IMR-90 (cell line): ENCODE data around the gene CNIH2. TPM values are rescaled to one million over a fixed set of nuclear protein-coding genes. Genes with fewer than 3 reads are reported as not detected.

Source experiments
- ATAC-seq: fragments of 200-7000 bp; cut with Tn5 transposase; 2 replicates; pipeline ENCODE4 v1.9.1; 2020; ENCODE audit warnings: low read depth, mild to moderate bottlenecking, moderate library complexity
- BruUV-seq: library from RNA; stranded (reverse); fragments of 400-500 nt; replicated peaks from 2 replicates; lab custom pipeline; 2021; lab: Mats Ljungman, UMichigan
- CTCF ChIA-PET: fragments of 300-600 bp; formaldehyde crosslinking; extraction: SDS; loops from one replicate; lab custom pipeline; 2021; ENCODE audit warnings: antibody characterized with exemption; lab: Yijun Ruan, JAX
- POLR2A ChIA-PET: fragments of 300-600 bp; sonication (Branson Sonifier 250); formaldehyde crosslinking; loops from one replicate; lab custom pipeline; 2022; ENCODE audit warnings: antibody characterized with exemption; ENCODE audit not compliant: unreplicated experiment; lab: Charles Lee
- DNase-seq: peaks from one replicate; pipeline ENCODE4 v3.0.0; 2013
- H2AFZ ChIP-seq: replicated peaks from 2 replicates; pipeline ENCODE3; 2013; ENCODE audit warnings: low read length, mild to moderate bottlenecking; ENCODE audit not compliant: poor library complexity
- H2AK5ac ChIP-seq: 2 replicates; pipeline ENCODE4 v1.6.1; 2013; ENCODE audit warnings: low read depth, low read length, inconsistent platforms
- H2AK9ac ChIP-seq: replicated peaks from 2 replicates; pipeline ENCODE3; 2013; ENCODE audit warnings: mild to moderate bottlenecking, low read depth, low read length, moderate library complexity; ENCODE audit not compliant: poor library complexity
- H2BK120ac ChIP-seq: 2 replicates; pipeline ENCODE4 v1.6.1; 2013; ENCODE audit warnings: low read depth, low read length, inconsistent platforms
- H2BK15ac ChIP-seq: 3 replicates; pipeline ENCODE4 v1.6.1; 2013; ENCODE audit warnings: low read depth, low read length, inconsistent platforms
- H2BK20ac ChIP-seq: 2 replicates; pipeline ENCODE4 v1.6.1; 2013; ENCODE audit warnings: low read depth, mild to moderate bottlenecking, inconsistent platforms, low read length, moderate library complexity
- H2BK5ac ChIP-seq: 2 replicates; pipeline ENCODE4 v1.6.1; 2013; ENCODE audit warnings: mild to moderate bottlenecking, low read depth, low read length, inconsistent platforms; ENCODE audit not compliant: poor library complexity, severe bottlenecking
- H3K14ac ChIP-seq: replicated peaks from 2 replicates; pipeline ENCODE4 v1.6.1; 2013; ENCODE audit warnings: low read depth, low read length, inconsistent platforms
- H3K18ac ChIP-seq: 2 replicates; pipeline ENCODE4 v1.6.1; 2013; ENCODE audit warnings: low read depth, low read length, control low read depth
- H3K23ac ChIP-seq: 2 replicates; pipeline ENCODE4 v1.6.1; 2013; ENCODE audit warnings: low read depth, low read length, inconsistent platforms
- H3K27ac ChIP-seq: 2 replicates; pipeline ENCODE4 v1.5.1; 2013; ENCODE audit warnings: mild to moderate bottlenecking, control low read depth, low read length; ENCODE audit not compliant: insufficient read depth
- H3K27me3 ChIP-seq: 2 replicates; pipeline ENCODE4 v1.6.1; 2013; ENCODE audit warnings: low read length; ENCODE audit not compliant: control insufficient read depth, insufficient read depth
- H3K36me3 ChIP-seq: 2 replicates; pipeline ENCODE4 v1.6.1; 2013; ENCODE audit warnings: low read length, mixed read lengths; ENCODE audit not compliant: control insufficient read depth, insufficient read depth
- H3K4ac ChIP-seq: 2 replicates; pipeline ENCODE4 v1.6.1; 2013; ENCODE audit warnings: low read depth, low read length, inconsistent platforms
- H3K4me1 ChIP-seq: 2 replicates; pipeline ENCODE4 v1.6.1; 2013; ENCODE audit warnings: low read length, mixed read lengths; ENCODE audit not compliant: control insufficient read depth, insufficient read depth
- H3K4me2 ChIP-seq: 2 replicates; pipeline ENCODE4 v1.6.1; 2013; ENCODE audit warnings: low read depth, mild to moderate bottlenecking, control low read depth, low read length, moderate library complexity
- H3K4me3 ChIP-seq: 2 replicates; pipeline ENCODE4 v1.5.1; 2013; ENCODE audit warnings: low read depth, mild to moderate bottlenecking, control low read depth, low read length, moderate library complexity; ENCODE audit not compliant: insufficient read depth
- H3K56ac ChIP-seq: 2 replicates; pipeline ENCODE4 v1.6.1; 2013; ENCODE audit warnings: low read length, inconsistent platforms; ENCODE audit not compliant: insufficient read depth; ENCODE audit errors: extremely low read depth
- H3K79me1 ChIP-seq, 2 experiments: 2 replicates each; pipeline ENCODE4 v1.6.1; 2013; ENCODE audit warnings: low read length in 2 of 2, inconsistent platforms in 1 of 2, low read depth in 1 of 2
- H3K9ac ChIP-seq: 2 replicates; pipeline ENCODE4 v1.6.1; 2013; ENCODE audit warnings: low read depth, low read length, control low read depth
- H3K9me1 ChIP-seq: 2 replicates; pipeline ENCODE4 v1.6.1; 2013; ENCODE audit warnings: low read length, inconsistent platforms; ENCODE audit not compliant: insufficient read depth
- H3K9me3 ChIP-seq: 2 replicates; pipeline ENCODE4 v1.6.1; 2013; ENCODE audit warnings: low read length; ENCODE audit not compliant: control insufficient read depth, insufficient read depth
- H4K20me1 ChIP-seq: 2 replicates; pipeline ENCODE4 v1.6.1; 2013; ENCODE audit warnings: low read length, inconsistent platforms; ENCODE audit not compliant: insufficient read depth
- H4K5ac ChIP-seq: 2 replicates; pipeline ENCODE4 v1.6.1; 2013; ENCODE audit warnings: mild to moderate bottlenecking, low read depth, low read length, control low read depth
- H4K8ac ChIP-seq, 2 experiments: 2 replicates each; pipeline ENCODE4 v1.6.1; 2013; ENCODE audit warnings: low read depth in 2 of 2, low read length in 2 of 2, control low read depth in 1 of 2, inconsistent platforms in 1 of 2
- H4K91ac ChIP-seq: 2 replicates; pipeline ENCODE4 v1.6.1; 2013; ENCODE audit warnings: low read depth, low read length, inconsistent platforms; ENCODE audit not compliant: insufficient read depth
- BHLHE40 ChIP-seq: fragments of 150-350 bp; IDR thresholded peaks from 2 replicates; pipeline ENCODE4 v1.6.1; 2016; ENCODE audit warnings: mild to moderate bottlenecking, low read depth, low read length
- CEBPB ChIP-seq: IDR thresholded peaks from 2 replicates; pipeline ENCODE4 v1.6.1; 2012; ENCODE audit warnings: low read depth, low read length, improper control_type of control experiment
- CHD1 ChIP-seq: IDR thresholded peaks from 2 replicates; pipeline ENCODE4 v1.6.1; 2012; ENCODE audit warnings: low read depth, low read length, improper control_type of control experiment
- FOS ChIP-seq: fragments of 150-350 bp; IDR thresholded peaks from 2 replicates; pipeline ENCODE4 v1.6.1; 2016; ENCODE audit warnings: low read depth, low read length
- MAFK ChIP-seq: IDR thresholded peaks from 2 replicates; pipeline ENCODE4 v1.6.1; 2012; ENCODE audit warnings: low read depth, low read length, improper control_type of control experiment
- MAZ ChIP-seq: IDR thresholded peaks from 2 replicates; pipeline ENCODE4 v1.6.1; 2012; ENCODE audit warnings: low read depth, mild to moderate bottlenecking, low read length, improper control_type of control experiment, moderate library complexity, borderline replicate concordance
- MXI1 ChIP-seq: IDR thresholded peaks from 2 replicates; pipeline ENCODE4 v1.6.1; 2012; ENCODE audit warnings: low read depth, mild to moderate bottlenecking, low read length, moderate library complexity, borderline replicate concordance
- NFE2L2 ChIP-seq: fragments of 150-350 bp; IDR thresholded peaks from 2 replicates; pipeline ENCODE4 v1.6.1; 2016; ENCODE audit warnings: low read depth, mild to moderate bottlenecking, low read length
- POLR2A ChIP-seq: IDR thresholded peaks from 2 replicates; pipeline ENCODE4 v1.6.1; 2012; ENCODE audit warnings: mild to moderate bottlenecking, low read depth, low read length
- RCOR1 ChIP-seq: IDR thresholded peaks from 2 replicates; pipeline ENCODE4 v1.6.1; 2012; ENCODE audit warnings: mild to moderate bottlenecking, low read length, improper control_type of control experiment; ENCODE audit not compliant: insufficient replicate concordance
- RFX5 ChIP-seq: IDR thresholded peaks from 2 replicates; pipeline ENCODE4 v1.8.0; 2012; ENCODE audit warnings: low read depth, mild to moderate bottlenecking, low read length, moderate library complexity
- SMC3 ChIP-seq: fragments of 150-350 bp; IDR thresholded peaks from 2 replicates; pipeline ENCODE4 v1.6.1; 2016; ENCODE audit warnings: low read depth, mild to moderate bottlenecking, antibody characterized with exemption, low read length, moderate library complexity
- USF2 ChIP-seq: fragments of 150-350 bp; IDR thresholded peaks from 2 replicates; pipeline ENCODE4 v1.6.1; 2017; ENCODE audit warnings: mild to moderate bottlenecking, antibody characterized with exemption, low read length, low read depth
- WGBS, 2 experiments: methylation state at CpG; one replicate each; pipeline versions ENCODE4 v1.1.5 to v1.1.7; 2013; ENCODE audit warnings: missing lambda C conversion rate in 2 of 2; ENCODE audit not compliant: insufficient read length in 1 of 2; ENCODE audit errors: extremely low coverage in 2 of 2; 5-methylcytosine and 5-hydroxymethylcytosine counted together
- dilution Hi-C: fragments of 300-500 bp; cut with HindIII; formaldehyde crosslinking; loops from one replicate; pipeline ENCODE4 v1.14.3; 2018; ENCODE audit warnings: low sequenced_read_pairs; ENCODE audit not compliant: unreplicated experiment
- in situ Hi-C: fragments of 300-500 bp; cut with MboI; formaldehyde crosslinking; loops from 3 replicates; pipeline ENCODE4 v1.14.3; 2019; ENCODE audit warnings: low sequenced_read_pairs, inconsistent platforms, mixed read lengths
- intact Hi-C: fragments of 100-400 bp; cut with micrococcal nuclease; formaldehyde crosslinking; loops from 2 replicates; pipeline ENCODE4 v1.10.0; 2022
- polyA plus RNA-seq, 3 experiments: library from polyadenylated mRNA; depleted of rRNA; stranded (reverse); fragments of >200 nt; gene quantifications; 2 replicates each; pipeline ENCODE4 v1.2.3, GENCODE V29; 2012; ENCODE audit warnings: low replicate concordance in 1 of 3
- total RNA-seq: library from RNA; depleted of rRNA; stranded (reverse); fragments of >200 nt; gene quantifications from 2 replicates; pipeline ENCODE4 v1.2.3, GENCODE V29; 2012
- TF ChIP-seq, protein P1 (sequence below): conservative IDR thresholded peaks from 2 replicates; pipeline ENCODE4 v1.5.1; 2012; ENCODE audit warnings: mild to moderate bottlenecking, low read depth, low read length, improper control_type of control experiment
- TF ChIP-seq, protein P2 (sequence below): fragments of 150-350 bp; IDR thresholded peaks from 2 replicates; pipeline ENCODE4 v1.6.1; 2016; ENCODE audit warnings: low read depth, mild to moderate bottlenecking, low read length, moderate library complexity, borderline replicate concordance

Gene CNIH2
- total and polyA plus RNA-seq, 2 of the 4 experiments (the other 2 are of a cell fraction), result 0.54 to 3.4 TPM

- in situ Hi-C loops, result no loop called here
- TF ChIP-seq SMC3 (no peak), RCOR1 (no peak), RFX5 (no peak), FOS (no peak), MAFK (no peak), MAZ (no peak), BHLHE40 (no peak), POLR2A (no peak), NFE2L2 (no peak), USF2 (no peak), MXI1 (no peak), CHD1 (no peak), CEBPB (no peak)
- TF ChIP-seq, protein P1, sequence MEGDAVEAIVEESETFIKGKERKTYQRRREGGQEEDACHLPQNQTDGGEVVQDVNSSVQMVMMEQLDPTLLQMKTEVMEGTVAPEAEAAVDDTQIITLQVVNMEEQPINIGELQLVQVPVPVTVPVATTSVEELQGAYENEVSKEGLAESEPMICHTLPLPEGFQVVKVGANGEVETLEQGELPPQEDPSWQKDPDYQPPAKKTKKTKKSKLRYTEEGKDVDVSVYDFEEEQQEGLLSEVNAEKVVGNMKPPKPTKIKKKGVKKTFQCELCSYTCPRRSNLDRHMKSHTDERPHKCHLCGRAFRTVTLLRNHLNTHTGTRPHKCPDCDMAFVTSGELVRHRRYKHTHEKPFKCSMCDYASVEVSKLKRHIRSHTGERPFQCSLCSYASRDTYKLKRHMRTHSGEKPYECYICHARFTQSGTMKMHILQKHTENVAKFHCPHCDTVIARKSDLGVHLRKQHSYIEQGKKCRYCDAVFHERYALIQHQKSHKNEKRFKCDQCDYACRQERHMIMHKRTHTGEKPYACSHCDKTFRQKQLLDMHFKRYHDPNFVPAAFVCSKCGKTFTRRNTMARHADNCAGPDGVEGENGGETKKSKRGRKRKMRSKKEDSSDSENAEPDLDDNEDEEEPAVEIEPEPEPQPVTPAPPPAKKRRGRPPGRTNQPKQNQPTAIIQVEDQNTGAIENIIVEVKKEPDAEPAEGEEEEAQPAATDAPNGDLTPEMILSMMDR, result no peak
- TF ChIP-seq, protein P2, sequence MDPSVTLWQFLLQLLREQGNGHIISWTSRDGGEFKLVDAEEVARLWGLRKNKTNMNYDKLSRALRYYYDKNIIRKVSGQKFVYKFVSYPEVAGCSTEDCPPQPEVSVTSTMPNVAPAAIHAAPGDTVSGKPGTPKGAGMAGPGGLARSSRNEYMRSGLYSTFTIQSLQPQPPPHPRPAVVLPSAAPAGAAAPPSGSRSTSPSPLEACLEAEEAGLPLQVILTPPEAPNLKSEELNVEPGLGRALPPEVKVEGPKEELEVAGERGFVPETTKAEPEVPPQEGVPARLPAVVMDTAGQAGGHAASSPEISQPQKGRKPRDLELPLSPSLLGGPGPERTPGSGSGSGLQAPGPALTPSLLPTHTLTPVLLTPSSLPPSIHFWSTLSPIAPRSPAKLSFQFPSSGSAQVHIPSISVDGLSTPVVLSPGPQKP, result no peak
- Histone ChIP-seq H2BK5ac (peak overlapping the region; percentile 100), H2BK15ac (peak overlapping the region; percentile 99; the same call in 2 of the 3 replicates), H3K14ac (peak overlapping the region; percentile 92), H3K4me3 (no peak overlapping the region), H3K9me3 (no peaks in the 10 kb centered on the region), H2BK120ac (peak overlapping the region; percentile 97), H3K23ac (peak overlapping the region; percentile 74), H3K9ac (no peak overlapping the region), H4K91ac (peak overlapping the region; percentile 100), H3K27ac (peak overlapping the region; percentile 79), H3K79me1 (peaks cover 0 to 38% of the 10 kb centered on the region in 2 experiments; a peak in 3 of 4 replicates), H3K4ac (peak overlapping the region; percentile 100), H3K27me3 (no peaks in the 10 kb centered on the region), H4K8ac (peak overlapping the region; percentile 81 to 95), H3K56ac (0 out of 2 replicates have a peak overlapping the region, but pooled peaks have one; percentile 29), H3K36me3 (no peaks in the 10 kb centered on the region), H2AK5ac (peak overlapping the region; percentile 100), H2BK20ac (peak overlapping the region; percentile 81), H4K5ac (peak overlapping the region; percentile 88), H3K4me1 (peaks cover 43% of the 10 kb centered on the region), H3K4me2 (no peak overlapping the region; the same call in 1 of the 2 replicates), H4K20me1 (no peaks in the 10 kb centered on the region), H3K9me1 (peaks cover 29% of the 10 kb centered on the region), H2AFZ (peak overlapping the region; percentile 96), H3K18ac (peak overlapping the region; percentile 52), H2AK9ac (peak overlapping the region; percentile 97)
- CTCF ChIA-PET, result no interaction called here
- dilution Hi-C loops, result no loop called here
- DNase-seq, result no peak
- ATAC-seq, result no peak
- POLR2A ChIA-PET, result no interaction called here
- BruUV-seq, result no TSS peak
- intact Hi-C loops, result no loop called here
- 94% methylated on average over 5 of the region's 8 CpGs; no CpG with 5 or more reads in 1 of the 2 experiments for WGBS, 2 experiments
Measured at GRCh38 chr11:66325263-66325671, 47.3 kb downstream of the CNIH2 start.
